ENCODE measurements around the gene HGFAC. TPM values are rescaled to one million over a fixed set of nuclear protein-coding genes. Genes with fewer than 3 reads are reported as not detected.

The HGFAC gene
- total and polyA plus RNA-seq, 2 of the 13 experiments (the other 11 are each of a cell fraction or from before 2014, with no cell fraction given): 8.5 to 63.6 TPM

- TF ChIP-seq TMF1 (CRISPR knock-in tag; IDR thresholded peaks at IDR 0.05; ENCODE audit: low read depth) (peak; percentile 23; the same call in 1 of the 2 replicates), ZBTB38 (CRISPR knock-in tag; IDR thresholded peaks at IDR 0.05) (peak; percentile 64), ZSCAN22 (CRISPR knock-in tag; IDR thresholded peaks at IDR 0.05) (no peak), KLF9 (CRISPR knock-in tag; IDR thresholded peaks at IDR 0.05; ENCODE audit: low read depth) (no peak), ZNF615 (CRISPR knock-in tag; IDR thresholded peaks at IDR 0.05; ENCODE audit: borderline replicate concordance) (no peak), REPIN1 (CRISPR knock-in tag; IDR thresholded peaks at IDR 0.05; ENCODE audit: borderline replicate concordance, low read depth) (peak; percentile 42), MEF2D (CRISPR knock-in tag; IDR thresholded peaks at IDR 0.05) (no peak; the same call in 1 of the 2 replicates), ZNF124 (CRISPR knock-in tag; IDR thresholded peaks at IDR 0.05) (no peak), ZBTB20 (CRISPR knock-in tag; IDR thresholded peaks at IDR 0.05; ENCODE audit: borderline replicate concordance, low read depth) (0 out of 2 replicates have a peak, but pooled peaks have one; percentile 41), SYNCRIP (IDR thresholded peaks at IDR 0.05; ENCODE audit: insufficient read depth, low read depth, low read length) (no peak), KDM5B (CRISPR knock-in tag; IDR thresholded peaks at IDR 0.05; ENCODE audit: borderline replicate concordance) (peak; percentile 65), ZNF746 (CRISPR knock-in tag; IDR thresholded peaks at IDR 0.05) (peak; percentile 30; the same call in 1 of the 2 replicates), ZNF556 (CRISPR knock-in tag; IDR thresholded peaks at IDR 0.05; ENCODE audit: borderline replicate concordance) (peak; percentile 29; the same call in 1 of the 2 replicates), MED13 (CRISPR knock-in tag; IDR thresholded peaks at IDR 0.05) (peak; percentile 38; the same call in 1 of the 2 replicates), ZNF280D (CRISPR knock-in tag; IDR thresholded peaks at IDR 0.05) (peak; percentile 25; the same call in 1 of the 2 replicates)
- TF ChIP-seq, protein P1, sequence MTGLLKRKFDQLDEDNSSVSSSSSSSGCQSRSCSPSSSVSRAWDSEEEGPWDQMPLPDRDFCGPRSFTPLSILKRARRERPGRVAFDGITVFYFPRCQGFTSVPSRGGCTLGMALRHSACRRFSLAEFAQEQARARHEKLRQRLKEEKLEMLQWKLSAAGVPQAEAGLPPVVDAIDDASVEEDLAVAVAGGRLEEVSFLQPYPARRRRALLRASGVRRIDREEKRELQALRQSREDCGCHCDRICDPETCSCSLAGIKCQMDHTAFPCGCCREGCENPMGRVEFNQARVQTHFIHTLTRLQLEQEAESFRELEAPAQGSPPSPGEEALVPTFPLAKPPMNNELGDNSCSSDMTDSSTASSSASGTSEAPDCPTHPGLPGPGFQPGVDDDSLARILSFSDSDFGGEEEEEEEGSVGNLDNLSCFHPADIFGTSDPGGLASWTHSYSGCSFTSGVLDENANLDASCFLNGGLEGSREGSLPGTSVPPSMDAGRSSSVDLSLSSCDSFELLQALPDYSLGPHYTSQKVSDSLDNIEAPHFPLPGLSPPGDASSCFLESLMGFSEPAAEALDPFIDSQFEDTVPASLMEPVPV (CRISPR knock-in tag; IDR thresholded peaks at IDR 0.05): peak; percentile 35; the same call in 1 of the 2 replicates
- TF ChIP-seq, protein P2, sequence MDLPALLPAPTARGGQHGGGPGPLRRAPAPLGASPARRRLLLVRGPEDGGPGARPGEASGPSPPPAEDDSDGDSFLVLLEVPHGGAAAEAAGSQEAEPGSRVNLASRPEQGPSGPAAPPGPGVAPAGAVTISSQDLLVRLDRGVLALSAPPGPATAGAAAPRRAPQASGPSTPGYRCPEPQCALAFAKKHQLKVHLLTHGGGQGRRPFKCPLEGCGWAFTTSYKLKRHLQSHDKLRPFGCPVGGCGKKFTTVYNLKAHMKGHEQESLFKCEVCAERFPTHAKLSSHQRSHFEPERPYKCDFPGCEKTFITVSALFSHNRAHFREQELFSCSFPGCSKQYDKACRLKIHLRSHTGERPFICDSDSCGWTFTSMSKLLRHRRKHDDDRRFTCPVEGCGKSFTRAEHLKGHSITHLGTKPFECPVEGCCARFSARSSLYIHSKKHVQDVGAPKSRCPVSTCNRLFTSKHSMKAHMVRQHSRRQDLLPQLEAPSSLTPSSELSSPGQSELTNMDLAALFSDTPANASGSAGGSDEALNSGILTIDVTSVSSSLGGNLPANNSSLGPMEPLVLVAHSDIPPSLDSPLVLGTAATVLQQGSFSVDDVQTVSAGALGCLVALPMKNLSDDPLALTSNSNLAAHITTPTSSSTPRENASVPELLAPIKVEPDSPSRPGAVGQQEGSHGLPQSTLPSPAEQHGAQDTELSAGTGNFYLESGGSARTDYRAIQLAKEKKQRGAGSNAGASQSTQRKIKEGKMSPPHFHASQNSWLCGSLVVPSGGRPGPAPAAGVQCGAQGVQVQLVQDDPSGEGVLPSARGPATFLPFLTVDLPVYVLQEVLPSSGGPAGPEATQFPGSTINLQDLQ (CRISPR knock-in tag; IDR thresholded peaks at IDR 0.05): no peak
Measured at GRCh38 chr4:3441501-3442459, at the start of gene HGFAC (continued).

Data from HepG2 (cell line).